HG03342 (cell line): Measurements from ENCODE around the gene ICA1L.
A peak's percentile ranks its signal among the peaks of the same experiment; 100 is the strongest.

ENCODE experiments used
- ATAC-seq: cut with Tn5 transposase; IDR thresholded peaks from one replicate; pipeline ENCODE4 v1.9.1; 2021; ENCODE audit warnings: mild to moderate bottlenecking, moderate library complexity; ENCODE audit not compliant: unreplicated experiment

Gene ICA1L

DNA sequence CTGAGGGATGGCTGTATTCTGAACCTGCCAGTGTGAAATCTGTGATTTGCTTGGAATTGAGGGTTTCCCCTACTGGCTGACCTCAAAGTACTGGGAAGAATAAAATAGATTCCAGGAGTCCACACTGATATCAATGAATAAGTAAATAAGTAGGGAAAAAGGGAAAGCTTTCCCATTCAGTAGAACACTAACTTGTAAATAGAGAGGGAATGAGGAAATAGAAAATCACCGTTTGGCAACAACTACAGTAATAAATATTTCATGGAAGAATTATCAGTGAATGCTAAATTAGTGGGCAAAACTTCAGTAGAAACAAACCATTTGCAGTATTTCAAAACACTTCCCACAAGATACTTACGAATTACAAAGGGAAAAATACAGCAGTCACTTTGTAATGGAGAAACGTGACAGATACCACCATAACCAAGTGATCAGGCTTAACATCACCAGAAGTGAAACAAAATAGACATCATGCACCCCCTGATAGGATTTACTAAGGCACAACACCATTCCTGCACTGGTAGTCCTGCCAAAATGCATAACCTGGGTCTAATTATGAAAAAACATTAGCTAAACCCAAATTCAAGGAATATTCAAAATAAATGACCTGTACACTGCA is 88.5 kb downstream of the ICA1L start:
- ATAC-seq = no peak

GRCh38 chr2:202780514-202781021 is 91.0 kb downstream of the ICA1L start:
- peak; percentile 96 for ATAC-seq

- no peak for ATAC-seq
Measured at GRCh38 chr2:202778217-202778616, 93.3 kb downstream of the ICA1L start.

- ATAC-seq = no peak
Measured at GRCh38 chr2:202774104-202774503, 97.5 kb downstream of the ICA1L start.

GRCh38 chr2:202773301-202773973 is 98.1 kb downstream of the ICA1L start:
- ATAC-seq = no peak

GRCh38 chr2:202771741-202772460 is 99.7 kb downstream of the ICA1L start:
- ATAC-seq = no peak

DNA sequence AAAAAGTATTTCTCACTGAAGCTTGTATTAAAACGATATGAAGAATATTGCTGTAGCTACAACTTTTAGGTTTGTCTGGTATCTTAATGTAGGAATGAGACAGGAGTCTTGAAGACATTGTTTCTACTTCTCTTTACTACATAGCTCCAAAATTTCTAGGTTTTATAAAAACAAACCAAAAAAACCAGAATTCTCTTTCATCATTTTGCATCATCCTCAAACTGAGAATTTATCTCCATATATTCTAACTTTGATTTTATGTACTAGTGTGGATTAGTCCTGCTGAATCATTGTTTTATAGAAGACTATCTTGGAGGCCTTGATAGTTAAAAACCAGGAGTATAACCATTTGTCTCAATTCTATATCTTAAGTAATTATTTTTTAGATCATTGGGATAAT is 100.2 kb downstream of the ICA1L start:
- ATAC-seq = no peak

DNA sequence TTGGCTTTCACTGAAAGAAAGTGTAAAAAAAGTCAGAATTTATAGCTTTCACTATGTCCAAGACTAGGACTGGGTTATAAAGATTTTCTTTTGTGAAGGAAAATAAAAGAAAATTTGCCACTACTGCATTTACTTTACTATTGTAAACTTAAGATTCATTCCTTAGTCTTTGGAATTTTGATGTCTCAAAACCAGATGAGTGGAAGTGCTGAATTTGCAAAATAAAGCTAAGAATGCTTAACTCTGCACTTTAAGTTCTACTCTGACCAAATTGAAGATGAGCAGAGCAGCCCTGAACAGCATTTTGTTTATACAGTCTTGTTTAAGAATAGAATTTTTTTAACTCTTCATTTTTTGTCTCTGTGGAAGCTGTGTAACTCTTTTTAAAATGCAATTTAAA is 102.4 kb downstream of the ICA1L start:
- no peak for ATAC-seq

GRCh38 chr2:202768273-202768672 is 103.3 kb downstream of the ICA1L start:
- no peak for ATAC-seq

GRCh38 chr2:202765436-202765835 is 106.1 kb downstream of the ICA1L start:
- no peak for ATAC-seq

DNA sequence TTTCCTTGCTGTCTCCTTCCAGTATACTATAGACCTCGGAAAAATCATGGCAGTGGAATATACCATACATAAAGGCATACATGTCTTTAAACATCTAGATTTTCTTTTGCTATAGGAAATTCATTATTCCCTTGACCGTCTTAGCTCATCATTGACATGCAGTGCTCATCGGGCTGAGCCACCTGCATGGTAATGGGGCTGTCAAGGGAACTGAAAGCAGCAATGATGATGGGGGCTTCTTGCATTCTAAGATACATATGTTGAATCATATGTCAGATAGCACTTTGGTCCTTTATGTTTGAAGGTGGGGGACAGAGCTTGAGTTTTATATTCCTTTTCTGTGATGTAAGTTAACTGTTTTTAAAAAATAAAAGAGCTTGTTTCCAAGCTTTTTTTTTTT is 106.6 kb downstream of the ICA1L start:
- ATAC-seq = no peak

- no peak for ATAC-seq
Measured at GRCh38 chr2:202763916-202764315, 107.7 kb downstream of the ICA1L start.

DNA sequence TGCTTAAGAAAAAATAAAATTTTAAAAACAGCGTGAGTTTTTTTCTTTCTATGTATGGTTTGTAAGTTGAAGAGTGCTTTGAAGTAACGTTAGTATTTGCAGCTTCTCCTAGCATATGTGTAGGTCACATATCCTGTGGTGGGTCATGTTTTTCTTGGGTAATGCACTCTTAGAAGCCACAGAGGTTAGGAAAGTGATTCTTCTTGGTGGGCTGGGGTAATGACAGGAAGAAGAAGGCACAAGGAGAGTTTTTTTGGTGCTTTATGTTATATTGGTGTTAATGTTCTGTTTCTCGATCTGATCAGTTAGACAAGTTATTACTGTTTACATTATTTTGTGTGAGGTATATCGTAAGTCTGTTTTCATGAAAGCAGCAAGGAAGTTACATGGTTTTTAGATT is 109.0 kb downstream of the ICA1L start:
- no peak for ATAC-seq

DNA sequence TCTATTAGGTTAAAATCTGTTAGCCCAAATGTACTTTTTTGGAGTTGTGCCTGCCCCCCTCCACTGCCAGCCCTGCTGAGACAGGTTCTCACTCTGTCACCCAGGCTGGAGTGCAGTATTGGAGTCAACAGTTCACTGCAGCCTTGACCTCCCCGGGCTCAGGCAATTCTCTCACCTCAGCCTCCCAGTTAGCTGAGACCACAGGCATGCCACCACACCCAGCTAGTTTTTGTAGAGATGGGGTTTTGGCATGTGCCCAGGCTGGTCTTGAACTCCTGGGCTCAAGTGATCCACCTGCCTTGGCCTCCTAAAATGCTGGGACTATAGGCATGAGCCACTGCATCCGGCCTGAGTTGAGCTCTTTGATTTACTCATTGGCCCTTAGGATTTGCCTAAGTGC is 110.7 kb downstream of the ICA1L start:
- ATAC-seq = no peak

GRCh38 chr2:202758604-202759003 is 113.0 kb downstream of the ICA1L start:
- ATAC-seq = no peak

- ATAC-seq = no peak
Measured at GRCh38 chr2:202758128-202758527, 113.4 kb downstream of the ICA1L start.

- no peak for ATAC-seq
Measured at GRCh38 chr2:202757339-202757738, 114.2 kb downstream of the ICA1L start.

GRCh38 chr2:202756598-202756997 is 115.0 kb downstream of the ICA1L start:
- ATAC-seq = no peak

- ATAC-seq = no peak
Measured at GRCh38 chr2:202754936-202755335, 116.6 kb downstream of the ICA1L start.

GRCh38 chr2:202752071-202752470 is 119.5 kb downstream of the ICA1L start:
- no peak for ATAC-seq

GRCh38 chr2:202750763-202751427 is 120.7 kb downstream of the ICA1L start:
- no peak for ATAC-seq
